Endothelial cell of umbilical vein (primary cell): ENCODE measurements around the gene PRR5L. TPM values are rescaled to one million over a fixed set of nuclear protein-coding genes. Genes with fewer than 3 reads are reported as not detected.

Experiments used
- BruUV-seq: library from RNA; stranded (reverse); fragments of 400-500 nt; replicated peaks from 2 replicates; lab custom pipeline; 2021; lab: Mats Ljungman, UMichigan
- CTCF ChIA-PET: fragments of 300-600, 350-600 bp; sonication (Branson Sonifier 250); formaldehyde crosslinking; loops from one replicate; lab custom pipeline; 2021; ENCODE audit warnings: antibody characterized with exemption, inconsistent platforms; lab: Charles Lee
- POLR2A ChIA-PET: fragments of 300-600, 350-600 bp; sonication (Branson Sonifier 250); formaldehyde crosslinking; loops from one replicate; lab custom pipeline; 2021; ENCODE audit warnings: antibody characterized with exemption, inconsistent platforms; lab: Charles Lee
- DNase-seq: peaks from one replicate; pipeline ENCODE4 v3.0.0-alpha.2; 2011; ENCODE audit warnings: low read depth, low spot score
- FAIRE-seq: peaks from 2 replicates; lab custom pipeline; 2011; peaks lifted over from hg19 to GRCh38; lab: Jason Lieb, UNC
- H2AFZ ChIP-seq: 2 replicates; pipeline ENCODE4 v1.6.0; 2012; ENCODE audit warnings: low read depth, low read length, control low read depth, inconsistent platforms
- H3K27ac ChIP-seq: 2 replicates; pipeline ENCODE4 v1.5.1; 2011; ENCODE audit warnings: low read depth, mild to moderate bottlenecking, control low read depth, low read length, moderate library complexity; ENCODE audit not compliant: insufficient read depth
- H3K27me3 ChIP-seq, 2 experiments: 2 replicates each; pipeline versions ENCODE4 v1.6.0 to v1.6.1; 2011; ENCODE audit warnings: low read length in 2 of 2, mixed read lengths in 1 of 2; ENCODE audit not compliant: control insufficient read depth in 2 of 2, insufficient read depth in 2 of 2
- H3K36me3 ChIP-seq, 2 experiments: 2 replicates in 1 of 2; 3 replicates in 1 of 2; pipeline ENCODE4 v1.5.1; 2011; ENCODE audit warnings: low read length in 2 of 2, mild to moderate bottlenecking in 1 of 2, moderate library complexity in 1 of 2; ENCODE audit not compliant: control insufficient read depth in 2 of 2, insufficient read depth in 2 of 2; ENCODE audit errors: extremely low read depth in 1 of 2
- H3K4me1 ChIP-seq: 3 replicates; pipeline ENCODE4 v1.5.1; 2011; ENCODE audit warnings: mild to moderate bottlenecking, low read length; ENCODE audit not compliant: control insufficient read depth, insufficient read depth; ENCODE audit errors: extremely low read depth
- H3K4me2 ChIP-seq: 2 replicates; pipeline ENCODE4 v1.6.1; 2011; ENCODE audit warnings: low read length, control low read depth, mixed read lengths; ENCODE audit not compliant: insufficient read depth
- H3K4me3 ChIP-seq, 3 experiments: fragments of 200-600 bp in 1 of 3; sonication (generic), shearing (Covaris generic) in 1 of 3; replicated peaks in 1 of 3; 2 replicates each; pipeline ENCODE4 v1.5.1; 2011 to 2016; ENCODE audit warnings: control low read depth in 3 of 3, low read length in 3 of 3, mild to moderate bottlenecking in 2 of 3, inconsistent platforms in 1 of 3, low read depth in 1 of 3, moderate library complexity in 1 of 3; ENCODE audit not compliant: insufficient read depth in 1 of 3
- H3K79me2 ChIP-seq: 2 replicates; pipeline ENCODE4 v1.6.0; 2012; ENCODE audit warnings: low read length, inconsistent platforms; ENCODE audit not compliant: control insufficient read depth, insufficient read depth
- H3K9ac ChIP-seq: replicated peaks from 2 replicates; pipeline ENCODE3; 2011; ENCODE audit warnings: low read length, control low read depth; ENCODE audit not compliant: insufficient read depth; ENCODE audit errors: extremely low read depth
- H3K9me1 ChIP-seq: replicated peaks from 3 replicates; pipeline ENCODE4 v1.6.0; 2011; ENCODE audit warnings: mild to moderate bottlenecking, low read length; ENCODE audit not compliant: control insufficient read depth, insufficient read depth; ENCODE audit errors: extremely low read depth
- H3K9me3 ChIP-seq: replicated peaks from 2 replicates; pipeline ENCODE4 v1.5.1; 2012; ENCODE audit warnings: low read length, inconsistent platforms; ENCODE audit not compliant: control insufficient read depth, insufficient read depth
- H4K20me1 ChIP-seq: replicated peaks from 2 replicates; pipeline ENCODE3; 2011; ENCODE audit warnings: mild to moderate bottlenecking, low read length; ENCODE audit not compliant: control insufficient read depth, insufficient read depth; ENCODE audit errors: extremely low read depth
- CTCF ChIP-seq, 2 donors: IDR thresholded peaks; 1 replicate in 1 of 2; 2 replicates in 1 of 2; pipeline ENCODE4 v1.5.1; 2011; ENCODE audit warnings: low read length in 2 of 2, mild to moderate bottlenecking in 2 of 2, moderate library complexity in 2 of 2, control low read depth in 1 of 2, inconsistent platforms in 1 of 2, low read depth in 1 of 2; ENCODE audit not compliant: insufficient read depth in 1 of 2; ENCODE audit errors: extremely low read depth in 1 of 2
- EZH2 ChIP-seq: IDR thresholded peaks from 2 replicates; pipeline ENCODE4 v1.6.1; 2012; ENCODE audit warnings: borderline replicate concordance, low read depth, mild to moderate bottlenecking, moderate library complexity, low read length, inconsistent platforms; ENCODE audit not compliant: severe bottlenecking
- FOS ChIP-seq: IDR thresholded peaks from 2 replicates; pipeline ENCODE4 v1.6.1; 2011; ENCODE audit warnings: mild to moderate bottlenecking, low read length, moderate library complexity, borderline replicate concordance; ENCODE audit not compliant: insufficient read depth
- GATA2 ChIP-seq: IDR thresholded peaks from 2 replicates; pipeline ENCODE4 v1.7.0; 2011; ENCODE audit warnings: low read depth, mild to moderate bottlenecking, moderate library complexity, mixed read lengths, low read length; ENCODE audit not compliant: insufficient read length, insufficient read depth
- JUN ChIP-seq: IDR thresholded peaks from 2 replicates; pipeline ENCODE4 v1.6.1; 2011; ENCODE audit warnings: borderline replicate concordance, low read depth; ENCODE audit not compliant: insufficient read length, insufficient read depth
- MAX ChIP-seq: IDR thresholded peaks from 2 replicates; pipeline ENCODE4 v1.6.1; 2011; ENCODE audit not compliant: insufficient read depth, insufficient read length
- MYC ChIP-seq: IDR thresholded peaks from one replicate; pipeline ENCODE4 v1.6.1; 2011; ENCODE audit warnings: mild to moderate bottlenecking, low read depth, low read length
- POLR2A ChIP-seq: IDR thresholded peaks from 2 replicates; pipeline ENCODE4 v1.6.1; 2012; ENCODE audit warnings: low read depth, mild to moderate bottlenecking, control low read depth, low read length
- POLR2AphosphoS5 ChIP-seq: IDR thresholded peaks from 2 replicates; pipeline ENCODE4 v1.6.1; 2012; ENCODE audit warnings: low read depth, mild to moderate bottlenecking, control low read depth, low read length, moderate library complexity; ENCODE audit not compliant: insufficient read depth
- dilution Hi-C: fragments of 300-500 bp; cut with MboI; formaldehyde crosslinking; loops from one replicate; pipeline ENCODE4 v1.15.0; 2019; ENCODE audit warnings: low sequenced_read_pairs; ENCODE audit not compliant: extremely low pct_ligation_motif_present
- intact Hi-C: fragments of 100-400 bp; cut with micrococcal nuclease; formaldehyde crosslinking; loops from one replicate; pipeline ENCODE4 v1.10.0; 2022
- polyA plus RNA-seq, 4 experiments: library from polyadenylated mRNA; depleted of rRNA in 3 of 4; stranded (reverse) in 3 of 4; unstranded in 1 of 4; fragments of >200 nt; gene quantifications; 2 replicates each; pipeline versions ENCODE4 v1.2.1 to v1.2.3, GENCODE V29; 2011 to 2012; ENCODE audit warnings: missing spikeins in 1 of 4
- total RNA-seq: library from RNA; stranded (reverse); gene quantifications from 2 replicates; pipeline ENCODE4 v1.2.3, GENCODE V29; 2021

PRR5L gene
- total and polyA plus RNA-seq, 2 donors (not counting 3 experiments of a cell fraction or from before 2014, with no cell fraction given), result 2.5 to 6.1 TPM

DNA sequence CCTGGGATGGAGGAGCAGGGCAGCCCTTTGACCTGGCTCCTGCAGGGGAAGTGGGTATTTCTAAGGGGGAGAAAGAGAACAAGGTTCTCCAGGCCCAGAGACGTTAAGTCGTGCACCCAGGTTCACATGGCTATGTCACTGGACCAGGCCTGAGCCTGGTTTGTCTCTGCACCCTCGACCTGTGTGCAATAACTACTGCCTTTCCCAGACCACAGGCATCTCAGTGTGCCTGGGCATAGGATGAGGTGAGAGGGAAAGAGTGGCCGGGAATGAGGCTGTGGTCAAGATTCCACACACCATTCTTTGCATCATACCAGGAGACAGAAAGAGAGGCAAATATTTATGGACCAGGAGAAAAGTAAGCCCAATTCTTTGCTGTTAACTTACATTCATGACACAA lies 66.8 kb downstream of the PRR5L start:
- Histone ChIP-seq H4K20me1 (no peaks in the 10 kb centered on the region), H3K27me3 (peaks cover 3 to 5% of the 10 kb centered on the region in 2 experiments), H3K4me3 (no peak overlapping the region), H3K9me3 (no peaks in the 10 kb centered on the region), H3K36me3 (no peaks in the 10 kb centered on the region), H3K9me1 (no peaks in the 10 kb centered on the region), H3K4me2 (peak overlapping the region; percentile 40), H3K79me2 (no peaks in the 10 kb centered on the region), H3K9ac (no peak overlapping the region), H3K4me1 (peaks cover 16% of the 10 kb centered on the region), H3K27ac (no peak overlapping the region), H2AFZ (no peak overlapping the region)
- no TSS peak for BruUV-seq
- dilution Hi-C loops (no loop called here), intact Hi-C loops (loop anchor here (5.0 kb wide), 1 partner anchor 71 kb away; no protein-coding TSS in a partner anchor)
- DNase-seq (no peak), FAIRE-seq (no peak)
- ChIA-PET POLR2A (no interaction called here), CTCF (interaction anchor here (0.8 to 2.2 kb wide), 6 partner anchors 13 to 116 kb away, joined by 3 to 14 read pairs (median 6); no protein-coding TSS in a partner anchor)
- TF ChIP-seq EZH2 (no peak), CTCF (IDR thresholded peaks at IDR 0.05; ENCODE audit: extremely low read depth in 1 of 2, insufficient read depth in 1 of 2, low read depth in 1 of 2, low read length in 2 of 2) (no peak), MYC (no peak), FOS (no peak), JUN (no peak), POLR2A (no peak), MAX (no peak), GATA2 (no peak), POLR2AphosphoS5 (no peak)
